ENCODE measurements around the gene ZMYM1.
"Not testable (repeated sequence)": the region's sequence is repeated elsewhere in the genome, so short reads cannot be mapped to it uniquely, and the experiment has no call there.

Gene ZMYM1

DNA sequence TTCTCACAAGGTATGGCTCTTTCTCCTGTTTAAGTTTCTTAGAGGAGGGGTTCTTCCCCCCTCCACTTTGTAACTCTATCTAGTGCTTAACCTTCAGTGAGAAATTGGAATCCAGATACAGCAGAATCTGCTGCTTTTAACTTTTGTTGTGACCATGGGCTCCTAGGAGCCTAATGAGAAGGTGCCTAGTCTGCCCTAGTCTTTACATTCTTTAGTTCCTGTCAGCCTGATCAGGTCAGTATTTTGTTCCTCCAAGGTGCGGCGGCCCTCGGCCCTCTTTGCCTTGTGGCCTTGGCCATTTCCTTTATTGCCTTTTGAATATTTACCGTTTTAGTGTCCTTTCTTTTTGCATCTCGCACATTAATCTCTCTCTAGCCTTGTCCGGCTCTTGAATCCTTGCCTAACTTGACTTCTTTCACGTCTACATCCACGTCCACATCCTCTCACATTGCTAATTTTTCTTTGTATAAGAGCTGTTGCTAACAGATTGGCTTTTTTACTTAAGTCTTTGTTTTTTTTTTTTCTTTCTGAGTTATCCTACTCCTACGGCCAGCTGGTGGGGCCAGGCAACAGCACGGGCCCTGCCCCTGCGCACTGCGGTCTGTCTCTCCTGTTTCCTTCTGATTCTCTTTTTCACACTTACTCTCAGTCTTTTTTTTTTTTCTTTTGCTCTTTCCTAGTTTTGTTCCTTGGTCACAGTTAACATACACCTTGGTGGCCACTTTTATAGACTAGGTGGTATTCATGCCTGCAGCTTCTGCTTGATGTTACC, 64.7 kb downstream of the ZMYM1 start:
- TF ChIP-seq TAF1 (IDR thresholded peaks at IDR 0.05; ENCODE audit: borderline replicate concordance, low read depth, low read length) (no peak), POLR2AphosphoS5 (IDR thresholded peaks at IDR 0.05; ENCODE audit: low read depth, low read length) (no peak), POLR2A (IDR thresholded peaks at IDR 0.05; ENCODE audit: low read depth, low read length) (no peak)
- DNase-seq (ENCODE audit: insufficient read length) (no peak), FAIRE-seq (no peak)

- not testable (repeated sequence) for FAIRE-seq; DNase-seq (ENCODE audit: insufficient read length)
These were observed 66.8 kb downstream of the ZMYM1 start for GRCh38 chr1:35145892-35146549.

DNA sequence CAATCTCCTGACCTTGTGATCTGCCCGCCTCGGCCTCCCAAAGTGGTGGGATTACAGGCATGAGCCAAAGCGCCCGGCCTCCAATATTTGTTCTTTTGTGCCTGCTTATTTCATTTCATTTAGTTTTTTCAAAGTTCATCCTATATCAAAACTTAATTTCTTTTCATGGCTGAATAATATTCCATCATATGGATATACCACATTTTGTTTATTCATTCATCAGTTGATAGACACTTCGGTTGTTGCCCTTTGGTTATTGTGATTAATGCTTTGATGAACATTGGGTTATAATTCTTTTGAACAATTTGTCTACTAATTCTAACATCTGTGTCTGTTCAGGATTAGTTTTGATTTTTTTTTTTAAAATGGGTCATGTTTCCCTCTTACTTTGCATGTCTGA, 72.0 kb downstream of the ZMYM1 start:
- no peak for DNase-seq (ENCODE audit: insufficient read length)
- no peak for FAIRE-seq
- no peak for TF ChIP-seq POLR2AphosphoS5 (IDR thresholded peaks at IDR 0.05; ENCODE audit: low read depth, low read length)
- TF ChIP-seq TAF1 (IDR thresholded peaks at IDR 0.05; ENCODE audit: borderline replicate concordance, low read depth, low read length): no peak
- TF ChIP-seq POLR2A (IDR thresholded peaks at IDR 0.05; ENCODE audit: low read depth, low read length): no peak

DNA sequence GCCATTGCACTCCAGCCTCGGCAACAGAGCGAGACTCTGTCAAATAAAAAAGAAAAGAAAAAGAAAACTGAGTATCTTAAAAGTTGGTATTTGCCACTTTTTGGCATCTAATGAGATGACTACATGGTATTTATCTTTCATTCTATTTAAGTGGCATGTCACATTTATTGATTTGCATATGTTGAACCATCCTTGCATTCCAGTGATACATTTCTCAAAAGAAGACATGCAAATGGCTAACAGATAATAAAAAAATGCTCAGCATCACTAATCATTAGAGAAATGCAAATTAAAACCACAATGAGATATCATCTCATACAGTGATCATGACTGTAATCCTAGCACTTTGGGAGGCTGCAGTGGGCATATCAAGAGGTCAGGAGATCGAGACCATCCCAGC, 85.7 kb downstream of the ZMYM1 start:
- FAIRE-seq: no peak
- no peak for DNase-seq (ENCODE audit: insufficient read length)
- TF ChIP-seq POLR2AphosphoS5 (IDR thresholded peaks at IDR 0.05; ENCODE audit: low read depth, low read length) (no peak), TAF1 (IDR thresholded peaks at IDR 0.05; ENCODE audit: borderline replicate concordance, low read depth, low read length) (no peak), POLR2A (IDR thresholded peaks at IDR 0.05; ENCODE audit: low read depth, low read length) (no peak)

All from GM12892 (cell line).